NK-92 (cell line): Measurements from ENCODE around the gene CABP1.

Experiments used
- DNase-seq: peaks from one replicate; lab custom pipeline; 2025; ENCODE audit not compliant: unreplicated experiment; lab: John Stamatoyannopoulos, UW

Gene CABP1

GRCh38 chr12:120690083-120690450 is 49.6 kb downstream of the CABP1 start:
- DNase-seq = no peak

- no peak for DNase-seq
These were observed 50.6 kb downstream of the CABP1 start for GRCh38 chr12:120690978-120691377.

GRCh38 chr12:120692524-120693033 is 52.2 kb downstream of the CABP1 start:
- DNase-seq = no peak

- DNase-seq = no peak
These were observed 53.4 kb downstream of the CABP1 start for GRCh38 chr12:120693848-120694247.

GRCh38 chr12:120696626-120697025 is 56.2 kb downstream of the CABP1 start:
- no peak for DNase-seq

GRCh38 chr12:120697344-120697743 is 56.9 kb downstream of the CABP1 start:
- DNase-seq = no peak

GRCh38 chr12:120698665-120699064 is 58.2 kb downstream of the CABP1 start:
- DNase-seq = no peak

GRCh38 chr12:120699553-120699952 is 59.1 kb downstream of the CABP1 start:
- DNase-seq = no peak

- no peak for DNase-seq
These were observed 60.5 kb downstream of the CABP1 start for GRCh38 chr12:120700886-120701285.

GRCh38 chr12:120702637-120703036 is 62.2 kb downstream of the CABP1 start:
- no peak for DNase-seq

GRCh38 chr12:120703311-120703942 is 63.0 kb downstream of the CABP1 start:
- DNase-seq = no peak

GRCh38 chr12:120705618-120706017 is 65.2 kb downstream of the CABP1 start:
- no peak for DNase-seq

- no peak for DNase-seq
These were observed 65.6 kb downstream of the CABP1 start for GRCh38 chr12:120706029-120706428.

GRCh38 chr12:120708651-120709050 is 68.2 kb downstream of the CABP1 start:
- DNase-seq = no peak

- no peak for DNase-seq
These were observed 69.8 kb downstream of the CABP1 start, which contains the start of gene UNC119B for GRCh38 chr12:120710031-120710804. Gene UNC119B, plus strand, starts transcription at chr12:120710458. Its CDS starts 17 bp downstream, at chr12:120710475.

GRCh38 chr12:120710805-120711296 is 70.4 kb downstream of the CABP1 start:
- no peak for DNase-seq

- DNase-seq = no peak
These were observed 71.0 kb downstream of the CABP1 start for GRCh38 chr12:120711411-120711810.

- DNase-seq = no peak
These were observed 72.2 kb downstream of the CABP1 start for GRCh38 chr12:120712610-120713009.

- DNase-seq = no peak
These were observed 73.5 kb downstream of the CABP1 start for GRCh38 chr12:120713861-120714482.
